ENCODE results near the gene CDX2. TPM values are rescaled to one million over a fixed set of nuclear protein-coding genes. Genes with fewer than 3 reads are reported as not detected.

Gene CDX2
- total and polyA plus RNA-seq, 9 of the 15 experiments (the other 6 are each of a cell fraction or from before 2014, with no cell fraction given) = 0.04 TPM; not detected in 8

DNA sequence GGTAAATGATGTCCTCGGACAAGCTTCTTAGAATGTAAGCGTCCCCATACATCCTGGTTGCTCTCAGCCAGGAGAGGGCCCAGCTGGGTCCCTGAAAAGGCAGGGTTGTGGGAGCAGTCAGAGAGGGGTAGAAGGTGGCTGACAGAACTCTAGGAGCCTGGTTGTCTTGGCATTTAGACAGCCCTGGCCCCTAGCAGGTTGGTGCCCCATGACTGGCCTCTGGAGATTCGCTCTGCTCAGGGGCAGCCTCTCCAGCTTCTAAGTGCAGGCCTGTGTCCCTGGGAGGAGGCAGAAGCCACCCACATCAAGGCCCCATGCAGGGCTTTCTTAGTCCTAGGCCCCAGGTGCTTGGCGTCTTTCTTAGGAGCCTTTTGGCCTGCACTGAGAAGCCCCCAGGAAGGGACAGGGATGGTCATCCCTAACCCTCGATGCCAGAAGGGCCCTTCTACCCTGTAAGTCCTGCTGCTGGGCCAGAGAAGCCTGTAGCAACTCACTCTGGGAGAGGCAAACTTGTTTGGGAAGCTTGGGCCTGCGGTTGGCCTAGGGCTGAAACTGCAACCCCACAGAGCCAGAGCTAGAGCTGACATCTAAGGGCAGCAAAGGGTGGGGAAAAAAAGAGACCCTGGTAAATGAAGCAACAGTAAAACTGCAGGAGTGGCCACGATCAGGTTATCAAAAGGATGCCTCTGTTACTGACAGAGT lies 2.8 kb upstream of the CDX2 start:
- FAIRE-seq (no peak), DNase-seq (ENCODE audit: extremely low read depth in 1 of 4, low spot score in 3 of 4) (no peak), ATAC-seq (no peak)
- Histone ChIP-seq H3K9me1 (ENCODE audit: control insufficient read depth, insufficient read depth, low read length) (no peaks in the 10 kb centered on the region), H3K27me3 (ENCODE audit: control insufficient read depth in 2 of 2, insufficient read depth in 2 of 2, low read length in 2 of 2) (peaks cover 12 to 71% of the 10 kb centered on the region in 2 experiments; a peak in 4 of 5 replicates), H2AFZ (ENCODE audit: low read depth, low read length) (no peak overlapping the region), H3K4me2 (ENCODE audit: insufficient read depth, low read length) (no peak overlapping the region), H3K27ac (ENCODE audit: extremely low read depth, low read depth, low read length) (no peak overlapping the region), H3K4me3 (no peak overlapping the region), H4K20me1 (replicated peaks; ENCODE audit: control insufficient read depth, insufficient read depth, low read length) (no peaks in the 10 kb centered on the region), H3K9ac (ENCODE audit: insufficient read depth in 1 of 2, low read depth in 2 of 2, low read length in 2 of 2) (no peak overlapping the region), H3K79me2 (ENCODE audit: control insufficient read depth, insufficient read depth, low read length) (no peaks in the 10 kb centered on the region), H3K9me3 (replicated peaks; ENCODE audit: control insufficient read depth, insufficient read depth, low read depth, low read length) (no peaks in the 10 kb centered on the region), H3K4me1 (replicated peaks in 1 of 2; ENCODE audit: control insufficient read depth in 2 of 2, insufficient read depth in 2 of 2, low read length in 2 of 2) (peaks cover 0 to 3% of the 10 kb centered on the region in 2 experiments; a peak in 1 of 5 replicates), H3K36me3 (ENCODE audit: control insufficient read depth, insufficient read depth, low read length) (no peaks in the 10 kb centered on the region)
- no peak for TF ChIP-seq TGIF2 (CRISPR knock-in tag; IDR thresholded peaks at IDR 0.05)
- no peak for TF ChIP-seq VEZF1 (CRISPR knock-in tag; IDR thresholded peaks at IDR 0.05)
- 0% methylated on average over 3 of the region's 7 CpGs for WGBS (ENCODE audit: insufficient coverage, low coverage, missing lambda C conversion rate)
- ChIA-PET POLR2A (no interaction called here), CTCF (ENCODE audit: low intra/inter-chr PET ratio) (no interaction called here)
- in situ Hi-C loops (cut with MboI) = loop anchor here (25.0 kb wide), 1 partner anchor 460 kb away; no protein-coding TSS in a partner anchor
- intact Hi-C loops (cut with micrococcal nuclease) = no loop called here
- no TSS peak for BruUV-seq (replicated peaks)

DNA sequence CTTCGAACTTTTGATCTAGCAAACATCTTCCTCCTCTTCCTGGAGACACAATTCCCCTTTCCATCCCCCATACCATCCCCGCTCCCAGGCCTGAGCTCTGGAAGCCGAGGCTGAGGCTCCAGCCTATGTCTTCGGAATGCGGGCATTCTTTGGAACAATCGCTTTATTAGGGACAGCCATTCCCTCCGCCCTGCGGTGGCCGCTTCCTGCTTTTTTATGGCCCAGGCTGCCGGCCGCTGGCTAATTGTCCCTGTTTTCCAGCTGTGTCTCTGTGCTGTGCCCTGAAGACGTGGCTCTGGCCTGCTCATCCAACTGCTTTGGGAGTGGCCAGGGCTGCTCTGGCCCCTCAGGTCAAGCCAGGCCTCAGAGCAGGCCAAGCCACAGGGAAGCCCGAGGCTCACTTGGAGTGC lies 2.1 kb upstream of the CDX2 start:
- 4% methylated on average over 12 of the region's 13 CpGs for WGBS (ENCODE audit: insufficient coverage, low coverage, missing lambda C conversion rate)
- BruUV-seq (replicated peaks) = no TSS peak
- H3K27ac ChIP-seq (ENCODE audit: extremely low read depth, low read depth, low read length) = no peak overlapping the region
- no peak overlapping the region for H3K4me3 ChIP-seq
- no peak overlapping the region for H2AFZ ChIP-seq (ENCODE audit: low read depth, low read length)
- no peak overlapping the region for H3K4me2 ChIP-seq (ENCODE audit: insufficient read depth, low read length)
- H3K36me3 ChIP-seq (ENCODE audit: control insufficient read depth, insufficient read depth, low read length) = no peaks in the 10 kb centered on the region
- ATAC-seq (no peak), FAIRE-seq (no peak), DNase-seq (ENCODE audit: extremely low read depth in 1 of 4, low spot score in 3 of 4) (no peak)
- no peaks in the 10 kb centered on the region for H3K9me3 ChIP-seq (replicated peaks; ENCODE audit: control insufficient read depth, insufficient read depth, low read depth, low read length)
- CTCF ChIA-PET (ENCODE audit: low intra/inter-chr PET ratio) = no interaction called here
- intact Hi-C loops (cut with micrococcal nuclease) (no loop called here), in situ Hi-C loops (cut with MboI) (loop anchor here (25.0 kb wide), 1 partner anchor 459 kb away; no protein-coding TSS in a partner anchor)
- H3K9ac ChIP-seq (ENCODE audit: insufficient read depth in 1 of 2, low read depth in 2 of 2, low read length in 2 of 2) = no peak overlapping the region
- POLR2A ChIA-PET = no interaction called here
- no peaks in the 10 kb centered on the region for H3K9me1 ChIP-seq (ENCODE audit: control insufficient read depth, insufficient read depth, low read length)
- no peaks in the 10 kb centered on the region for H4K20me1 ChIP-seq (replicated peaks; ENCODE audit: control insufficient read depth, insufficient read depth, low read length)
- H3K27me3 ChIP-seq (ENCODE audit: control insufficient read depth in 2 of 2, insufficient read depth in 2 of 2, low read length in 2 of 2) = peaks cover 11 to 70% of the 10 kb centered on the region in 2 experiments; a peak in 4 of 5 replicates
- H3K4me1 ChIP-seq (replicated peaks in 1 of 2; ENCODE audit: control insufficient read depth in 2 of 2, insufficient read depth in 2 of 2, low read length in 2 of 2) = peaks cover 0 to 3% of the 10 kb centered on the region in 2 experiments; a peak in 1 of 5 replicates
- no peaks in the 10 kb centered on the region for H3K79me2 ChIP-seq (ENCODE audit: control insufficient read depth, insufficient read depth, low read length)
- TF ChIP-seq THAP7 (CRISPR knock-in tag; IDR thresholded peaks at IDR 0.05) = no peak
- no peak for TF ChIP-seq ZMIZ1 (IDR thresholded peaks at IDR 0.05; ENCODE audit: low read depth in 2 of 2, low read length in 2 of 2)
- TF ChIP-seq VEZF1 (CRISPR knock-in tag; IDR thresholded peaks at IDR 0.05) = no peak
- no peak for TF ChIP-seq HMG20A (CRISPR knock-in tag; conservative IDR thresholded peaks at IDR 0.05)
- no peak for TF ChIP-seq BRD4 (IDR thresholded peaks at IDR 0.05)

Data from K562 (cell line).